H9 (cell line): ENCODE results near the gene SIN3B. TPM values are rescaled to one million over a fixed set of nuclear protein-coding genes. Genes with fewer than 3 reads are reported as not detected.

Experiments
- DNase-seq: peaks from one replicate; pipeline ENCODE4 v3.0.0-alpha.2; 2017
- H2AFZ ChIP-seq: one replicate; pipeline ENCODE4 v1.6.1; 2013; ENCODE audit warnings: mild to moderate bottlenecking, low read length, control low read depth, moderate library complexity
- H2AK5ac ChIP-seq: 2 replicates; pipeline ENCODE4 v1.6.1; 2013; ENCODE audit warnings: low read length, control low read depth, mixed read lengths; ENCODE audit not compliant: insufficient read length
- H2BK120ac ChIP-seq: one replicate; pipeline ENCODE4 v1.6.1; 2013; ENCODE audit warnings: low read depth, mild to moderate bottlenecking, low read length, control low read depth, inconsistent platforms; ENCODE audit not compliant: poor library complexity, severe bottlenecking
- H2BK12ac ChIP-seq: 2 replicates; pipeline ENCODE4 v1.6.1; 2013; ENCODE audit warnings: low read length, control low read depth, mixed read lengths, low read depth; ENCODE audit not compliant: insufficient read length
- H2BK15ac ChIP-seq: 2 replicates; pipeline ENCODE4 v1.6.1; 2013; ENCODE audit warnings: low read depth, low read length, control low read depth
- H2BK20ac ChIP-seq: one replicate; pipeline ENCODE4 v1.6.1; 2013; ENCODE audit warnings: low read depth, mild to moderate bottlenecking, low read length, control low read depth, inconsistent platforms; ENCODE audit not compliant: poor library complexity, severe bottlenecking
- H2BK5ac ChIP-seq: 2 replicates; pipeline ENCODE4 v1.6.1; 2013; ENCODE audit warnings: low read length, control low read depth, mixed read lengths; ENCODE audit not compliant: insufficient read length
- H3K14ac ChIP-seq: 2 replicates; pipeline ENCODE4 v1.6.1; 2013; ENCODE audit warnings: low read length, control low read depth; ENCODE audit not compliant: insufficient read depth
- H3K18ac ChIP-seq: 2 replicates; pipeline ENCODE4 v1.6.1; 2013; ENCODE audit warnings: low read depth, mild to moderate bottlenecking, mixed read lengths, low read length, control low read depth; ENCODE audit not compliant: insufficient read length
- H3K23ac ChIP-seq: 2 replicates; pipeline ENCODE4 v1.6.1; 2013; ENCODE audit warnings: low read length, control low read depth, mixed read lengths, low read depth; ENCODE audit not compliant: insufficient read length
- H3K23me2 ChIP-seq: 2 replicates; pipeline ENCODE4 v1.6.1; 2013; ENCODE audit warnings: low read depth, mild to moderate bottlenecking, mixed read lengths, low read length, control low read depth; ENCODE audit not compliant: insufficient read length, poor library complexity, severe bottlenecking
- H3K27ac ChIP-seq: 2 replicates; pipeline ENCODE4 v1.5.1; 2013; ENCODE audit warnings: low read length, control low read depth, mixed read lengths, low read depth; ENCODE audit not compliant: insufficient read length
- H3K27me3 ChIP-seq: 2 replicates; pipeline ENCODE4 v1.6.1; 2013; ENCODE audit warnings: low read length, control low read depth, inconsistent platforms; ENCODE audit not compliant: insufficient read depth
- H3K4ac ChIP-seq: 2 replicates; pipeline ENCODE4 v1.6.1; 2013; ENCODE audit warnings: low read depth, mild to moderate bottlenecking, control low read depth, inconsistent platforms, low read length, moderate library complexity
- H3K4me1 ChIP-seq: 2 replicates; pipeline ENCODE4 v1.6.1; 2013; ENCODE audit warnings: low read length, control low read depth, inconsistent platforms; ENCODE audit not compliant: insufficient read depth
- H3K4me2 ChIP-seq: 2 replicates; pipeline ENCODE4 v1.6.1; 2013; ENCODE audit warnings: low read length, control low read depth, mixed read lengths; ENCODE audit not compliant: insufficient read length, insufficient read depth
- H3K56ac ChIP-seq: 2 replicates; pipeline ENCODE4 v1.6.1; 2013; ENCODE audit warnings: low read depth, mild to moderate bottlenecking, mixed read lengths, low read length, control low read depth; ENCODE audit not compliant: insufficient read length
- H3K79me1 ChIP-seq: 2 replicates; pipeline ENCODE4 v1.6.1; 2013; ENCODE audit warnings: low read depth, mild to moderate bottlenecking, moderate library complexity, low read length, control low read depth, inconsistent platforms; ENCODE audit not compliant: insufficient read depth, poor library complexity, severe bottlenecking
- H3K79me2 ChIP-seq: 2 replicates; pipeline ENCODE4 v1.6.1; 2013; ENCODE audit warnings: low read length, control low read depth, inconsistent platforms; ENCODE audit not compliant: insufficient read depth
- H3K9ac ChIP-seq: 2 replicates; pipeline ENCODE4 v1.6.1; 2013; ENCODE audit warnings: low read length, control low read depth, mixed read lengths; ENCODE audit not compliant: insufficient read length; ENCODE audit errors: extremely low read depth
- H3K9me3 ChIP-seq: one replicate; pipeline ENCODE4 v1.6.1; 2013; ENCODE audit warnings: low read depth, low read length, inconsistent platforms; ENCODE audit not compliant: control insufficient read depth
- H3T11ph ChIP-seq: one replicate; pipeline ENCODE4 v1.6.1; 2013; ENCODE audit warnings: mild to moderate bottlenecking, low read length, control low read depth, inconsistent platforms
- H4K20me1 ChIP-seq: one replicate; pipeline ENCODE4 v1.6.1; 2013; ENCODE audit not compliant: control insufficient read depth, insufficient read length, insufficient read depth
- H4K5ac ChIP-seq: 2 replicates; pipeline ENCODE4 v1.6.1; 2013; ENCODE audit warnings: low read depth, mild to moderate bottlenecking, mixed read lengths, low read length, control low read depth; ENCODE audit not compliant: insufficient read length
- H4K8ac ChIP-seq: replicated peaks from 2 replicates; pipeline ENCODE4 v1.6.1; 2013; ENCODE audit warnings: low read length, control low read depth, mixed read lengths, low read depth; ENCODE audit not compliant: insufficient read length
- H4K91ac ChIP-seq: 2 replicates; pipeline ENCODE4 v1.6.1; 2013; ENCODE audit warnings: low read depth, mild to moderate bottlenecking, moderate library complexity, mixed read lengths, low read length, control low read depth; ENCODE audit not compliant: insufficient read length
- H3K27ac Mint-ChIP-seq, 3 experiments: 2 replicates in 2 of 3; 3 replicates in 1 of 3; pipeline ENCODE4 v1.8.0; 2020 to 2021; ENCODE audit warnings: mixed read lengths in 3 of 3, mild to moderate bottlenecking in 1 of 3, moderate library complexity in 1 of 3
- H3K27me3 Mint-ChIP-seq: 2 replicates; pipeline ENCODE4 v1.8.0; 2021; ENCODE audit warnings: low read depth, mild to moderate bottlenecking, moderate library complexity, mixed read lengths
- H3K36me3 Mint-ChIP-seq, 3 experiments: 2 replicates in 2 of 3; 3 replicates in 1 of 3; pipeline ENCODE4 v1.8.0; 2020 to 2021; ENCODE audit warnings: low read depth in 3 of 3, mixed read lengths in 3 of 3; ENCODE audit not compliant: insufficient read depth in 1 of 3
- H3K4me1 Mint-ChIP-seq, 2 experiments: 2 replicates each; pipeline ENCODE4 v1.8.0; 2020; ENCODE audit warnings: mixed read lengths in 2 of 2
- H3K4me3 Mint-ChIP-seq, 2 experiments: 2 replicates in 1 of 2; 3 replicates in 1 of 2; pipeline ENCODE4 v1.8.0; 2020 to 2021; ENCODE audit warnings: mild to moderate bottlenecking in 2 of 2, mixed read lengths in 2 of 2, moderate library complexity in 1 of 2
- H3K9me3 Mint-ChIP-seq, 2 experiments: 2 replicates in 1 of 2; 3 replicates in 1 of 2; pipeline ENCODE4 v1.8.0; 2020; ENCODE audit warnings: mild to moderate bottlenecking in 2 of 2, mixed read lengths in 2 of 2, moderate library complexity in 1 of 2
- CTCF ChIP-seq: fragments of 200-600 bp; sonication (generic); conservative IDR thresholded peaks from 3 replicates; pipeline ENCODE4 v1.8.0; 2021; ENCODE audit warnings: antibody characterized with exemption, mild to moderate bottlenecking
- WGBS: extraction: QIAGEN DNeasy Blood & Tissue Kit; methylation state at CpG from one replicate; pipeline ENCODE4 v1.1.7; 2013; ENCODE audit warnings: missing lambda C conversion rate, low lambda C conversion rate, mixed read lengths; ENCODE audit not compliant: insufficient read length; ENCODE audit errors: extremely low coverage; 5-methylcytosine and 5-hydroxymethylcytosine counted together
- total RNA-seq: library from RNA; stranded (reverse); gene quantifications from 2 replicates; pipeline ENCODE4 v1.2.1, GENCODE V29; 2021

The SIN3B gene
- total RNA-seq, 1 experiment from 2014 or later = 72.7 TPM

GRCh38 chr19:16782719-16783118 is 46.5 kb upstream of the SIN3B start:
- H4K5ac ChIP-seq = no peak overlapping the region
- no peak overlapping the region for H2BK5ac ChIP-seq
- no peak overlapping the region for H3K18ac ChIP-seq
- H4K8ac ChIP-seq = no peak overlapping the region
- H4K91ac ChIP-seq = no peak overlapping the region
- H3K9me3 Mint-ChIP-seq = no peaks in the 10 kb centered on the region
- no peak overlapping the region for H3K27ac Mint-ChIP-seq
- no peaks in the 10 kb centered on the region for H3K4me1 ChIP-seq
- no CpG with 5 or more reads among the region's 1 CpG for WGBS
- H3K4ac ChIP-seq = no peak overlapping the region
- H3K79me2 ChIP-seq = no peaks in the 10 kb centered on the region
- H3K56ac ChIP-seq = no peak overlapping the region
- H3K4me3 Mint-ChIP-seq = no peak overlapping the region
- no peak overlapping the region for H3K14ac ChIP-seq
- H2AFZ ChIP-seq = no peak overlapping the region
- DNase-seq = no peak
- H3K36me3 Mint-ChIP-seq = no peaks in the 10 kb centered on the region
- no peaks in the 10 kb centered on the region for H3K79me1 ChIP-seq
- no peak overlapping the region for H3K9ac ChIP-seq
- H3K4me2 ChIP-seq = no peak overlapping the region
- H2BK12ac ChIP-seq = no peak overlapping the region
- H4K20me1 ChIP-seq = no peaks in the 10 kb centered on the region
- no peak overlapping the region for H2AK5ac ChIP-seq
- H3K27ac ChIP-seq = no peak overlapping the region
- H3T11ph ChIP-seq = no peak overlapping the region
- no peak overlapping the region for H2BK20ac ChIP-seq
- H2BK15ac ChIP-seq = no peak overlapping the region
- no peaks in the 10 kb centered on the region for H3K27me3 ChIP-seq
- H3K23ac ChIP-seq = no peak overlapping the region
- H3K4me1 Mint-ChIP-seq = no peaks in the 10 kb centered on the region
- no peaks in the 10 kb centered on the region for H3K23me2 ChIP-seq
- no peak overlapping the region for H2BK120ac ChIP-seq
- no peak for TF ChIP-seq CTCF
- H3K27me3 Mint-ChIP-seq = peaks cover 8% of the 10 kb centered on the region
- H3K9me3 ChIP-seq = no peaks in the 10 kb centered on the region
